ENCODE results near the gene CITED1.

- TF ChIP-seq CTCF (IDR thresholded peaks at IDR 0.05; ENCODE audit: insufficient read depth, low read length, poor library complexity, severe bottlenecking), result no peak
- TF ChIP-seq EZH2phosphoT487 (conservative IDR thresholded peaks at IDR 0.05; ENCODE audit: low read length), result no peak
These were observed at the start of gene CITED1 for GRCh38 chrX:72305286-72306084.
